ENCODE results near the gene NELL1.

Gene NELL1

GRCh38 chr11:20661445-20661844 is 7.9 kb upstream of the NELL1 start:
- H3K4me3 ChIP-seq (ENCODE audit: severe bottlenecking) = no peak overlapping the region
- H3K9me3 ChIP-seq (ENCODE audit: severe bottlenecking) = no peaks in the 10 kb centered on the region
- ATAC-seq (ENCODE audit: low read depth) (no peak), DNase-seq (ENCODE audit: low spot score) (no peak)
- no peaks in the 10 kb centered on the region for H3K4me1 ChIP-seq (ENCODE audit: insufficient read depth, poor library complexity, severe bottlenecking)
- H3K27ac ChIP-seq (ENCODE audit: poor library complexity, severe bottlenecking) = no peak overlapping the region
- H3K36me3 ChIP-seq (ENCODE audit: low read depth) = no peaks in the 10 kb centered on the region
- TF ChIP-seq CTCF (IDR thresholded peaks at IDR 0.05; ENCODE audit: poor library complexity, severe bottlenecking) = no peak
- H3K27me3 ChIP-seq (ENCODE audit: insufficient read depth, poor library complexity, severe bottlenecking) = peaks cover 17% of the 10 kb centered on the region

GRCh38 chr11:20661850-20662249 is 7.5 kb upstream of the NELL1 start:
- Histone ChIP-seq H3K4me1 (ENCODE audit: insufficient read depth, poor library complexity, severe bottlenecking) (no peaks in the 10 kb centered on the region), H3K9me3 (ENCODE audit: severe bottlenecking) (no peaks in the 10 kb centered on the region), H3K4me3 (ENCODE audit: severe bottlenecking) (no peak overlapping the region), H3K36me3 (ENCODE audit: low read depth) (no peaks in the 10 kb centered on the region), H3K27me3 (ENCODE audit: insufficient read depth, poor library complexity, severe bottlenecking) (peaks cover 19% of the 10 kb centered on the region), H3K27ac (ENCODE audit: poor library complexity, severe bottlenecking) (no peak overlapping the region)
- TF ChIP-seq CTCF (IDR thresholded peaks at IDR 0.05; ENCODE audit: poor library complexity, severe bottlenecking) = no peak
- ATAC-seq (ENCODE audit: low read depth) = no peak
- no peak for DNase-seq (ENCODE audit: low spot score)

- Histone ChIP-seq H3K4me1 (ENCODE audit: insufficient read depth, poor library complexity, severe bottlenecking) (no peaks in the 10 kb centered on the region), H3K9me3 (ENCODE audit: severe bottlenecking) (no peaks in the 10 kb centered on the region), H3K36me3 (ENCODE audit: low read depth) (no peaks in the 10 kb centered on the region), H3K4me3 (ENCODE audit: severe bottlenecking) (no peak overlapping the region), H3K27me3 (ENCODE audit: insufficient read depth, poor library complexity, severe bottlenecking) (peaks cover 70% of the 10 kb centered on the region), H3K27ac (ENCODE audit: poor library complexity, severe bottlenecking) (no peak overlapping the region)
- DNase-seq (ENCODE audit: low spot score) = no peak
- TF ChIP-seq CTCF (IDR thresholded peaks at IDR 0.05; ENCODE audit: poor library complexity, severe bottlenecking) = no peak
- ATAC-seq (ENCODE audit: low read depth) = no peak
Measured at GRCh38 chr11:20668131-20668809, 1.1 kb upstream of the NELL1 start.

- no peaks in the 10 kb centered on the region for H3K4me1 ChIP-seq (ENCODE audit: insufficient read depth, poor library complexity, severe bottlenecking)
- no peak overlapping the region for H3K4me3 ChIP-seq (ENCODE audit: severe bottlenecking)
- peaks cover 66% of the 10 kb centered on the region for H3K27me3 ChIP-seq (ENCODE audit: insufficient read depth, poor library complexity, severe bottlenecking)
- ATAC-seq (ENCODE audit: low read depth) = peak; percentile 31; the same call in 1 of the 3 replicates
- no peak overlapping the region for H3K27ac ChIP-seq (ENCODE audit: poor library complexity, severe bottlenecking)
- DNase-seq (ENCODE audit: low spot score) = no peak
- no peaks in the 10 kb centered on the region for H3K9me3 ChIP-seq (ENCODE audit: severe bottlenecking)
- no peaks in the 10 kb centered on the region for H3K36me3 ChIP-seq (ENCODE audit: low read depth)
- TF ChIP-seq CTCF (IDR thresholded peaks at IDR 0.05; ENCODE audit: poor library complexity, severe bottlenecking) = no peak
Measured at GRCh38 chr11:20669820-20670684, 666 bp downstream of the NELL1 start.

All from RWPE2 (cell line).